Endometrium (tissue), 2 donors: ENCODE results near the gene ZNF610.

Source experiments
- FAIRE-seq: peaks from 2 replicates; lab custom pipeline; 2012; peaks lifted over from hg19 to GRCh38; lab: Jason Lieb, UNC
- donor health status: control.
- donor health status: control.

ZNF610 gene

GRCh38 chr19:52398081-52398441 lies 62.0 kb downstream of the ZNF610 start:
- no peak for FAIRE-seq

- FAIRE-seq, result no peak
These were observed 74.2 kb downstream of the ZNF610 start for GRCh38 chr19:52410276-52410675.

GRCh38 chr19:52415711-52416110 lies 79.7 kb downstream of the ZNF610 start:
- FAIRE-seq, result no peak
